Esophagus squamous epithelium (tissue), 4 donors: Measurements from ENCODE around the gene MGARP.

Source experiments
- POLR2A ChIP-seq, 4 donors: fragments of 450-650 bp; IDR thresholded peaks; one replicate each; pipeline ENCODE4 v1.6.1; 2017; ENCODE audit warnings: antibody characterized with exemption in 4 of 4, mild to moderate bottlenecking in 4 of 4, moderate library complexity in 3 of 4
- TF ChIP-seq, protein P1 (sequence below), 6 experiments: fragments of 450-650 bp in 4 of 6; fragments of 200-600 bp in 2 of 6; sonication (generic) in 2 of 6; IDR thresholded peaks; one replicate each; pipeline ENCODE4 v1.5.1; 2016 to 2019; ENCODE audit warnings: antibody characterized with exemption in 6 of 6, mild to moderate bottlenecking in 4 of 6, moderate library complexity in 4 of 6

DNA sequence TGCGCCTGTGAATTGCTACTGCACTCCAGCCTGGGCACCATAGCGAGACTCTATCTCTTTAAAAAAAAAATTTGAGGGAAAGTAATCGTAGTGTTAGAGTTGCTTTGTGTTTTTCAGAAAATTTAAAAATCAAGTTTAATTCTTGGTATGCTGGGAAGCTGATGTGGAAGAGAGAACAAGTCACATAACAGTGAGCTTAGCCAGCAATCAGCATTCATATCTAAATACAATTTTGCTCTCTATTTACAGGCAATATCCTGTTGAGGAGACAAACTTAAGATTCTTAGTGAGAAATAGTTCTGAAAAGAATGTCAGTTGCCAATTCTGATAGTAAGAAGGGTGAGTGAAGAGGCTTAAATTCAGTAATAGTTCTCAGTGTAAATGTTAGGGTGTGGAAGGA is 31.9 kb upstream of the MGARP start:
- no peak for TF ChIP-seq POLR2A (IDR thresholded peaks at IDR 0.05)
- TF ChIP-seq, protein P1, sequence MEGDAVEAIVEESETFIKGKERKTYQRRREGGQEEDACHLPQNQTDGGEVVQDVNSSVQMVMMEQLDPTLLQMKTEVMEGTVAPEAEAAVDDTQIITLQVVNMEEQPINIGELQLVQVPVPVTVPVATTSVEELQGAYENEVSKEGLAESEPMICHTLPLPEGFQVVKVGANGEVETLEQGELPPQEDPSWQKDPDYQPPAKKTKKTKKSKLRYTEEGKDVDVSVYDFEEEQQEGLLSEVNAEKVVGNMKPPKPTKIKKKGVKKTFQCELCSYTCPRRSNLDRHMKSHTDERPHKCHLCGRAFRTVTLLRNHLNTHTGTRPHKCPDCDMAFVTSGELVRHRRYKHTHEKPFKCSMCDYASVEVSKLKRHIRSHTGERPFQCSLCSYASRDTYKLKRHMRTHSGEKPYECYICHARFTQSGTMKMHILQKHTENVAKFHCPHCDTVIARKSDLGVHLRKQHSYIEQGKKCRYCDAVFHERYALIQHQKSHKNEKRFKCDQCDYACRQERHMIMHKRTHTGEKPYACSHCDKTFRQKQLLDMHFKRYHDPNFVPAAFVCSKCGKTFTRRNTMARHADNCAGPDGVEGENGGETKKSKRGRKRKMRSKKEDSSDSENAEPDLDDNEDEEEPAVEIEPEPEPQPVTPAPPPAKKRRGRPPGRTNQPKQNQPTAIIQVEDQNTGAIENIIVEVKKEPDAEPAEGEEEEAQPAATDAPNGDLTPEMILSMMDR (IDR thresholded peaks at IDR 0.05): no peak
